NB4 (cell line): Measurements from ENCODE around the gene FBXW10B.
"Not testable (repeated sequence)": the region's sequence is repeated elsewhere in the genome, so short reads cannot be mapped to it uniquely, and the experiment has no call there.

ENCODE experiments used
- CTCF ChIP-seq: IDR thresholded peaks from one replicate; pipeline ENCODE4 v1.5.1; 2012; ENCODE audit warnings: low read depth, low read length
- MAX ChIP-seq: IDR thresholded peaks from 2 replicates; pipeline ENCODE4 v1.6.1; 2011; ENCODE audit warnings: low read depth, low read length
- POLR2A ChIP-seq: IDR thresholded peaks from 2 replicates; pipeline ENCODE4 v1.6.1; 2011; ENCODE audit warnings: mild to moderate bottlenecking; ENCODE audit not compliant: insufficient read length; ENCODE audit errors: extremely low read depth

- not testable (repeated sequence) for TF ChIP-seq POLR2A, CTCF, MAX
Measured at GRCh38 chr17:15623255-15623654, 3.8 kb upstream of the FBXW10B start.
